Stimulated activated CD8-positive, alpha-beta memory T cell treated with anti-CD3 and anti-CD28 coated beads, Interleukin-12 subunit alpha, Interleukin-12 subunit beta, amount 100 ng/mL, for 1 hour (primary cell): ENCODE results near the gene UQCC2.

ENCODE experiments used
- DNase-seq: peaks from one replicate; pipeline ENCODE4 v3.0.0-alpha.2; 2020; ENCODE audit warnings: low read depth

The UQCC2 gene

DNA sequence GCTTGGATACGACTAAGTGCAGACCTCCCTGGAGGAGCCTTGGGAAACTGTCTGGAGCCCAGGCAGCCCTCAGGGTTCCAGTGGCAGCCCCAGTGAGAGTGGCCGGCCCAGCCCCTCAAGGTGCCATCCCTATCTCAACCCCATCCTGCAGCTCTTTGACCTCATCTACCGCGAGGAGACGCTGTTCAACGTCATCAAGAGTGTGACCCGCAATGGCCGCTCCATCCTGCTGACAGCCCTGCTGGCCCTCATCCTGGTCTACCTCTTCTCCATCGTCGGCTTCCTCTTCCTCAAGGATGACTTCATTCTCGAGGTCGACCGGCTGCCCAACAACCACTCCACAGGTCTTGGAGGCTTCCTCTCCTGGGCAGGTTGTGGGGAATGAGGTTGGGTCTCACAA is 20.7 kb downstream of the UQCC2 start:
- no peak for DNase-seq

DNA sequence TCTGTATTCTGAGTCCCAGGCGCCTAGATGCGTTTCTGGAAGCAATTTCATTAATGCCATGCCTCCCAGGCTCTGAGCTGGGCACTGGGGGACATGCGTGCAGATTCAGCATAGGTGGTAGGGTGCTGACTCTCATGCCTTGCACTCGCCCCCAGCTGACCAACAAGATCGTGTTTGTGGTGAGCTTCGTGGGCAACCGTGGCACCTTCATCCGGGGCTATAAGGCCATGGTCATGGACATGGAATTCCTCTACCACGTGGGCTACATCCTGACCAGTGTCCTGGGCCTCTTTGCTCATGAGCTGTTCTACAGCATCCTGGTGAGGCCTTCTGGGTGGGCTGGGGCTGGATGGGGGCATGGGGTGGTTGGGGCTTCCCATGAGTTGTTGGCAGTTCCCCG is 21.6 kb downstream of the UQCC2 start:
- DNase-seq = no peak

DNA sequence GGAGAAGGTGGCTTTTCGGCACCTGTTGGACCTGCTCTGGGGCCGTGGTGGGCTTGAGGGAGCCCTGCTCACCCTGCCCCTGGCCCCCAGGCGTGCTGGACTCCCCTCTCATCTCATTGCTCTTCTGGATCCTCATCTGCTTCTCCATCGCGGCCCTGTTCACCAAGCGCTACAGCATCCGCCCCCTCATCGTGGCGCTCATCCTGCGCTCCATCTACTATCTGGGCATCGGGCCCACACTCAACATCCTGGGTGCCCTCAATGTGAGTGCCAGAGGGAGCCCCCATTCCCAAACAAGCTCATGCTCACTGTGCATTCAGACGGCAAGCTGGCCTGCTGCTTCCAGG is 22.4 kb downstream of the UQCC2 start:
- no peak for DNase-seq

DNA sequence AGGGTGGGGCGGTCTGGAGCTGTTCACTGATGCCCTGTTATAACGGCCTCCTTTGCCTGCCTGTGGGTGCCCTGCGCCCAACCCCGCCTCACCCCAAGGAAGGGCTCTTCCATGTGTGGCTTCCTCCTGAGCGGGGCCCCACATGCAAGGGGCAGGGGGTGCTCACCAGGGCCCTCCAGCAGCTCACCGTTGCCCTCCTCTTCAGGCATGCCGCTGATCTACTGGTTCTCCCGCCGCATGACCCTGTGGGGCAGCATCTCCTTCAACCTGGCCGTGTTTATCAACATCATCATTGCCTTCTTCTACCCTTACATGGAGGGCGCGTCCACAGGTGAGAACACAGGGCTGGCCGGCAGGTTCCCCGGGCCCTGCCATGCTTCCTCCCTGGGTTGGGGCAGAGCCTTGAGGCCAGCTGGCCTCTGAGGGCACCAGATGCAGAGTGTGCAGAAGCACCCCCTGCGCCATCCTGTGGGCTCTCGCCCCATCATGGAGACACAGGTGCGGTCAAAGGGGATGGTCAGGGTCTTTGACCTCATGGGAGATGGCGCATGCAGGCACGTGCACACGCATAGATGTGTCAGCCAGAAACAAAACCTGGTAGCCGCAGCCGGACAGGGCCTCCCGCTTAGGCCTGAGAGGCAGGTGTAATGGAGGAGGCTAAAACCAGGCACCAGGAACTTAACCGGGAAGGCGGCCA is 22.9 kb downstream of the UQCC2 start:
- no peak for DNase-seq

DNA sequence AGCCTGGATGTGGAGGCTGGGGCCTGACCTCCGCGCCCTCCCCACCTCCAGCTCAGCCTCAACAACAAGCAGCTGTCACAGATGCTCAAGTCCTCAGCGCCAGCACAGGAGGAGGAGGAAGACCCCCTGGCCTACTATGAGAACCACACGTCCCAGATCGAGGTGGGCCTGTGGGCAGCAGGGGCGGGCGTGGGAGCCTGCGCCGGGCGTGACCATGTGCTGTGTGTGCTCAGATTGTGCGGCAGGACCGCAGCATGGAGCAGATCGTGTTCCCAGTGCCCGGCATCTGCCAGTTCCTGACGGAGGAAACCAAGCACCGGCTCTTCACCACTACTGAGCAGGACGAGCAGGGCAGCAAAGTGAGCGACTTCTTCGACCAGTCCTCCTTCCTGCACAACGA is 23.5 kb downstream of the UQCC2 start:
- DNase-seq = no peak

DNA sequence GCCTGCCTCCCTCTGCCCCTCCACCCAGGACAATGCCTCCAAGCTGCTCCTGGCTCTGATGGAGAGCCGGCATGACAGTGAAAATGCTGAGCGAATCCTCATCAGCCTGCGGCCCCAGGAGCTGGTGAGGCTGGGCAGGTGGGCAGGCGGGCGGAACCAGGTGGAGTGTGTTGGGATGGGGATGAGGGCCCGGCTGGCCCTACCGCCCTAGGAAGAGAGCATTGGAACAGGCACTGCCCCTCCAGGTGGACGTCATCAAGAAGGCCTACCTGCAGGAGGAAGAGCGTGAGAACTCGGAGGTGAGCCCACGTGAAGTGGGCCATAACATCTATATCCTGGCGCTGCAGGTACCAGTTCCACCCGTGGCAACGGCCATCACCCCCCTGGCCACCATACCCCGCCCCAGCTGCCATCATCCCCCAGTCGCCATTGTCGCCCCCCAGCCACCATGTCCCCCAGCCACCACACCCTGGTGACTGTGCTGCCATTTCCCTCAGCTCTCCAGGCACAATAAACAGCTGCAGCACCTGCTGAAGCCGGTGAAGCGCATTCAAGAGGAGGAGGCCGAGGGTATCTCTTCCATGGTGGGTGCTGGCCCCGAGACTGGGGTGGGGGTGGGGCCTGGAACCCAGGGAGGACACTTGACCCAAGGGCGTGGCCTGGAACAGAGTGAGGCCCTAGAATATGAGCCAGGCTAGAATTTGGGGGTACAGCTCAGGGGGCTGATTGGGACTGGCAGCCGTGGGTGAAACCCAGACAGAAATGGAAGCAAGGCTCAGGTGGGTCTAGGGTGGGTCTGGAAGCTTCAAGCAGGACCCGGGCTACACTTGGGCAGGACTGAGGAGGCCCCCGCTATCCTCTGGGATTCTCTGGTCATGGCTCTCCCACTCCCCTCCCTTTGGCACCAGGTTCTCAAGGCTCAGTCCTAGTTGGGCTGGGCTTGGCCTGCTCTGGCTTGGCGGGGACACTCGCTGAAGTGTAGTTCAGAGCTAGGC is 24.2 kb downstream of the UQCC2 start:
- no peak for DNase-seq

DNA sequence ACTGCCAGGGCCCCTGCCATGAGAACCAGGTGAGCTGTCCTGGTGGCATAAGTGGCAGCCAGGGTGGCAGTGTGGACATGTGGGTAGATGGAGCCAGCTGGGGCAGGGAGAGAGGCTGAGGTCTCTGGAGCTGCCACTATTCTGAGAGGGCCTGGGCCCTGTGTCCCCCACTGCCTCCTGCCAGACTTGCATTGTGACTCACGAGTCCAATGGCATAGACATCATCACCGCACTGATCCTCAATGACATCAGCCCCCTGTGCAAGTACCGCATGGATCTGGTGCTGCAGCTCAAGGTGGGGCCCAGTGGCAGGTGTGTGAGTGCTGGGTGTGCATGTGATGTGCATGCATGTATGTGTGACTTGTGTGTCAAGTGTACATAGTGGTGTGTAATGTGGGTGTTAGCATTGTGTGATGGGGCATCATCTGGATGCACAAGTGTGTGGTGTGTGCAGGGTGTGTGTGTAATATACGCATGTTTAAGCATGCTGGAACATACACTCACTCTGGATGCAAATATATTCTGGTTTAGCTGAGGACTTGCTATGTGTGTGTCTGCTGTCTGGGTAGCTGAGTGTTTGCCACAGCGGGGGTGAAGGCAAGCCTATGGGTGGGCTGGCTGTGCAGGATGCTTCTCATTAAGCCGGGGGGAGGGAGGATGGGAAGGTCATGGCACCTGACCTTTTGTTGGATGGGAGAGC is 25.1 kb downstream of the UQCC2 start:
- no peak for DNase-seq

DNA sequence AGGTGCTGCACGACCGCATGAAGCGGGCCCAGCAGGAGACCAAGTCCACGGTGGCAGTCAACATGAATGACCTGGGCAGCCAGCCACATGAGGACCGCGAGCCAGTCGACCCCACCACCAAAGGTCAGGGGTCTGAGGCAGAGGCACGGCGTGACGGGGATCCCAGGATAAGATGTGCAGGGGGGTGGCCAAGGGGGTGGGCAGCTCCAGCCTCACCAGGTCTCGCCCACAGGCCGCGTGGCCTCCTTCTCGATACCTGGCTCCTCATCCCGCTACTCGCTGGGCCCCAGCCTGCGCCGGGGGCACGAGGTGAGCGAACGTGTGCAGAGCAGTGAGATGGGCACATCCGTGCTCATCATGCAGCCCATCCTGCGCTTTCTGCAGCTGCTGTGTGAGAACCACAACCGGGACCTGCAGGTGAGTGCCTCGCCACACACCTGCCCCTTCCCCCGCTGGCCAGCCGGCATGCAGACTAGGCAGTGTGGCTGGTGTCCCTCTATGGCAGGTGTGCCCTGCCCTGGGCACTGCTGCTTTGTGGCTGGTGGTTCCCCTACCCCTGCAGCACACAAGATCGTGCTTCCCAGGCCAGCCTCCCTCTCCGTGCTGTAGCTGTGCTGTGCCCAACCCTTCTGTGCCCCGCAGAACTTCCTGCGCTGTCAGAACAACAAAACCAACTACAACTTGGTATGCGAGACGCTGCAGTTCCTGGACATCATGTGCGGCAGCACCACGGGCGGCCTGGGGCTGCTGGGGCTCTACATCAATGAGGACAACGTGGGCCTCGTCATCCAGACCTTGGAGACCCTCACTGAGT is 25.9 kb downstream of the UQCC2 start:
- DNase-seq = no peak

DNA sequence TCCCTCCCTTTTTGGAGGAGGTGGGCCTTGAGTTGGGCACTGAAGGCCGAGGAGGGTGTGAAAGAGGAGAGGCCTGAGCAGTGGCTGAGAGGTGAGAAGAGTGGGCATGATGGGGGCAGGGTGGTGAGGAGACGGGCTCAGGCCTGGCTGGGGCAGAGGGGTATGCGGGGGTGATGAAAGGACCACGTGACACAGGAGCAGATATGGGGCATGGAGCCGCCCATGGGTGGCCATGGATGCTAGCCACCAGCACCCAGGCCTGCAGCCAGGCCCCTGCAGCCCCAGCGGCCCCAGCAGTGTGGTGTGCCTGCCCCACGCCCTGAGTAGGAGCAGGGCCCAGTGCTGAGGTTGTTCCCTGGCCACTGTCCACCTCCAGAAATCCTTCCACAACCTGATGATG is 26.5 kb downstream of the UQCC2 start:
- no peak for DNase-seq

DNA sequence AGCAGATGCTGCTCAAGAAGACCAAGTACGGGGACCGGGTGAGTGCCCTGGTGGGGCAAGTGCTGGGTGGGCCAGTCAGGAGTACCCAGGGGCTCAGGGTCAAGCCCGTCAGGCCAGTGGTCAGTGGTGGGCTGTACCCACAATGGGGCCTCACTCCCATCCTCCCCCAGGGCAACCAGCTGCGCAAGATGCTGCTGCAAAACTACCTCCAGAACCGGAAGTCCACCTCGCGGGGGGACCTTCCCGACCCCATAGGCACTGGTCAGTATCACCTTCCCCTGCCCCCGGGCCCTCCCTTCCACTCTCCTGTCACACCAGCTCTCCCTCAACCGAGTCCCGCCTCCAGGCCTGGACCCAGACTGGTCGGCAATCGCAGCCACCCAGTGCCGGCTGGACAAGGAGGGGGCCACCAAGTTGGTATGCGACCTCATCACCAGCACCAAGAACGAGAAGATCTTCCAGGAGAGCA is 27.0 kb downstream of the UQCC2 start:
- no peak for DNase-seq

DNA sequence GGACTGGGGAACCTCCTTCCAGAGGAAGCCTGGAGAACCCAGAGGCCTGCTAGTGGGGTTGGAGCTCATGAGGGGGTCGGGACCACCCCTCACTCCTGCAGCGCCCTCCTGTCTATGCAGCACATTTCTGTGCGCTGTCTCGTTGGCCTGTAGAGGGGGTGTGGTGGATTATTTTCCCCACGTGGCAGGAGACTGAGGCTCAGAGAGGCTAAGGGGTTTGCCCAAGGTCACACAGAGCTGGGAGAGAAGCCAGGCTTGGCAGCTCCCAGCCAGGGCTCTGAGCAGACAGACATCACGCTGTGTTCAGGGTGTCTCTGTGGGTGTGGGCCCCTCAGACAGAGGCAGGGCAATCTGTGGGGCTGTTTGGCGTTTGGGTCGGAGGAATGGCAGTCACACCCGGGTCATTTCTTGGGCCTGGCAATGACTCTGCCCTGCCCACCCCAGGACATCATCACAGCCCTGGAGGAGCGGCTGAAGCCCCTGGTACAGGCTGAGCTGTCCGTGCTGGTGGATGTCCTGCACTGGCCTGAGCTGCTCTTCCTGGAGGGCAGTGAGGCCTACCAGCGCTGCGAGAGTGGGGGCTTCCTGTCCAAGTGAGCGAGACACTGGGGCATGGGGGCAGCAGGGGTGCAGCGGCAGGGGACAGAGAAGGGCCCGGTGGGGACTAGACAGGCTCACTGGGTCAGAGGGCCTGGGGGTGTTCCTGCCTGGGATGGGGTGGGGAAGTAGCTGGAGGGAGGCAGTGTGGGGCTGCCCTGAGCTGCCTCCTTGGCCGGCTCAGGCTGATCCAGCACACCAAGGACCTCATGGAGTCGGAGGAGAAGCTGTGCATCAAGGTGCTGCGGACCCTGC is 27.7 kb downstream of the UQCC2 start:
- no peak for DNase-seq

DNA sequence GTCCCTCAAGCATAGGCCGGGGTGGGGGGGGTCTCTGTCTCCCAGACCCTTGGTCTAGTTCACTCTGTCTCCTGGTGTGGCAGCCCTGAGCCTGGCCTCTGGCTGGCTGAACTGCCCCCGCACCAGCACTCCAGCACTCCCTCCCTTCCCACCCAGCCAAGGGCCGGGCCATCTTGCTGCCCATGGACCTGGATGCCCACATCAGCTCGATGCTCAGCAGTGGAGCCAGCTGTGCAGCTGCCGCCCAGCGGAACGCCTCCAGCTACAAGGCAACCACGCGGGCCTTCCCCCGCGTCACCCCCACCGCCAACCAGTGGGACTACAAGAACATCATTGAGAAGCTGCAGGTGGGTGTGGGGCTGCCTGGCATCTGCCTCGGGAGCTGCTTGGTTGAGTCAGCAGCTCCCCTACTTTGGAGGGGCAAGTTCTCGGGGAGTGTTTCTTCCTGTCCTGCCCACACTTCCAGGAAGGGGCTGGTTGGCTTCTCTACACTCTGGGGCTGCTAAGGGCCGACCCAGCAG is 28.4 kb downstream of the UQCC2 start:
- no peak for DNase-seq

DNA sequence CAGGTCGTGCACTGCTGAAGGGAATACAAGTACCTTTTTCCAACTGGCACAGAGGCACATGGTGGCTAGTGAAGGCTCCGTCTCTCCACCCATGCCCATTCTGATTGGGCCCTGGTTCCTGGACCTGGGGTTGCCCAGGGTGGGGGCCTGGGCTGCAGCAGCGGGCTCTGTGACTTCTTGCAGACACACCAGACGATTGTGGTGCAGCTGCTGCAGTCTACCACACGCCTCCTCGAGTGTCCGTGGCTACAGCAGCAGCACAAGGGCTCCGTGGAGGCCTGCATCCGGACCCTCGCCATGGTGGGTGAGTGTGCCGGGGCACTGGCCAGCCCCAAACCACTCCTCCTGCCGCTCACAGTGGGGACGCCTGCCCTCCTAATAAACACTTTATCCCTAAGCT is 29.2 kb downstream of the UQCC2 start:
- no peak for DNase-seq

DNA sequence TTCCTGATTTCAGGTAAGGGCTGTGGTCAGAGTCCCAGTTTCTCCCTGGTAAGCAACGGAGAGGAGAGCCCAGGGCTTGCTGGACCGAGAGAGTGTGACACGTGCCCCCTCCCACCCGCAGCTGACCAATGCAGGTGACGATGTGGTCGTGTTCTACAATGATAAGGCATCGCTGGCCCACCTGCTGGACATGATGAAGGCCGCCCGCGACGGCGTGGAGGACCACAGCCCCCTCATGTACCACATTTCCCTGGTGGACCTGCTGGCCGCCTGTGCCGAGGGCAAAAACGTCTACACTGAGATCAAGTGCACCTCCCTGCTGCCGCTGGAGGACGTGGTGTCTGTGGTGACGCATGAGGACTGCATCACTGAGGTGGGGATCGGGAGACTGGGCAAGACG is 31.7 kb downstream of the UQCC2 start:
- no peak for DNase-seq

DNA sequence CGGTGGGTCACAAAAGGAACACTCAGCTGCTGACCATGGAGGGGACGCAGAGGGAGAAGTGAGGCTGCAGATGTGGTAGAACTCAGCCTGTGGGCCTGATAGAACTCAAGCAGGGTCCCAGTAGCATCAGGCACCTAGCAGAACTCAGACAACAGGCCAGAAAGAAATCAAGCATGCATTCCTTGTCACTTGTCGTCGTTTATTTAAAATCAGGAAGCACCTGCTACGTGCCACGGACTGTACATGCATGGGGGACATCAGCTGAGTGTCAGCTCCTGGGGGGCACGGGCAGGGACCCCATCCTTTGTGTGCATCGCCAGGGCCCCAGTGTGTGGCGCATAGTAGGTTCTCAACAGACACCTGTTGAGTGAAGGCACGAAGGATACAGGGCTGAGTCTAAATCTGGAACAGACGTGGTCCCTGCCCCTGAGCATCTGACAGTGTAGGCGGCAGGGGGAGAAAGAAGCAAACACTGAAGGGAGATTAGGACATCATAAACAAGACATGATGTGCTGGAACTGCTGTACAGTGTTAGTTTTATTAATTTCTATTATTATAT is 32.5 kb downstream of the UQCC2 start:
- no peak for DNase-seq

DNA sequence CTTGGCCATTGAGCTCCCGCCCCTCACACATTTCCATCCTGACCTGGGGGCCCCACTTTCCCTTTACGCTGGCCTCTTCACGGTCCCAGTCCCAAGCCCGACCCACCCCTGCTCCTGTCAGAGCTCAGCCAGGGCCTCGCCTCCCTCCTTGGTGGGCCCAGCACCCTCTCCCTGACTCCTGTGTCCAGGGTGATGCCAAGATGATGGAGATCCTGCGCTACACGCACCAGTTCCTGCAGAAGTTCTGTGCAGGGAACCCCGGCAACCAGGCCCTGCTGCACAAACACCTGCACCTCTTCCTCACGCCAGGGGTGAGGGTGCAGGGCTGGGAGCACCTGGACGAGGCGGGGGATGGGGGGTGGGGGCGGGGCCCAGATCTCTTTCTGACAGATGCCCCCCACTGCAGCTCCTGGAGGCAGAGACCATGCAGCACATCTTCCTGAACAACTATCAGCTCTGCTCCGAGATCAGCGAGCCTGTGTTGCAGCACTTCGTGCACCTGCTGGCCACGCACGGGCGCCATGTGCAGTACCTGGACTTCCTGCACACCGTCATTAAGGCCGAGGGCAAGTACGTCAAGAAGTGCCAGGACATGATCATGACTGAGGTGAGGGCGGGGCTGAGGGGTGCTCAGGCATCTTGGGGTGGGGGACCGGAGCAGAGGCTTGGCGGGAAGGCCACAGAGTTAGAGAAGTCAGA is 33.1 kb downstream of the UQCC2 start:
- no peak for DNase-seq

DNA sequence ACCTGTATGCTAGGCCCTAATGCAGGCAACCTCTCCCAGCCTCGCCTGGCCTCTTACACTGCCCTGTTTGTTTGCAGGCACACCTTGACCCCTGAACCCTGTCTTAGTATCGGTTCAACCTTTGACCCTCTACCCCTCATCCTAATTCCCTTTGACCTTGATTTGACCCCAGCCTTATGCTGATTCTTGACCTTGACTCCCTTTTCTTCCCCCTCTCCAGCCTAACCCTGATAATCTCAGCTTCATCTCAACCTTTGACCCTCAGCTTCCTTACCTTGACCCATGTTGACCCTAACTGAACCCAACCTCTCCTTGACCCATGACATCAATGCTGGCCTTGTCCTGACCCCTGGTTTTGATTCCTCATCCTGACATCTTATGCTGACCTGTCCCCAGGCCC is 33.8 kb downstream of the UQCC2 start:
- DNase-seq = no peak

DNA sequence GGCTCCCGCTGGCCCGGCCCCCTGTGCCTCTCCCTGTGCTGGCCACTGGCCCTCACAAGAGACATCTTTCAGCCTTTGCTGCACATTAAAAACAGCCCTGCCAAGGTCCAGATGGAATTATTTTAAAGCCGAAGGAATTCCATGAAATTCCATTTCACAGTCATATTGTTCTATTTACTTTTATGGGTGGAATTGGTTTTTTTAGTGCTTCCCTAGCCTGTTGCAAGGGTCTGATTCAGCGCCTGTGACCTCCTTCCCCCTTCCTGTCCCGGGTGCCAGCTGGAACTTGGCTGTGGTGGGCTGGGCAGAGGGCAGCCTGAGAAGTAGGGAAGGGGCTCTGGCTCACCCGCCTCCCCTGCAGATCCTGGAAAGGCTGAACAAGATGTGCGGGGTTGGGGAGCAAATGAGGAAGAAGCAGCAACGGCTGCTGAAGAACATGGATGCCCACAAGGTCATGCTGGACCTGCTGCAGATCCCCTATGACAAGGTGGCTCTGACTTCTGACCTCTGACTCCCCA is 34.3 kb downstream of the UQCC2 start:
- DNase-seq = no peak

DNA sequence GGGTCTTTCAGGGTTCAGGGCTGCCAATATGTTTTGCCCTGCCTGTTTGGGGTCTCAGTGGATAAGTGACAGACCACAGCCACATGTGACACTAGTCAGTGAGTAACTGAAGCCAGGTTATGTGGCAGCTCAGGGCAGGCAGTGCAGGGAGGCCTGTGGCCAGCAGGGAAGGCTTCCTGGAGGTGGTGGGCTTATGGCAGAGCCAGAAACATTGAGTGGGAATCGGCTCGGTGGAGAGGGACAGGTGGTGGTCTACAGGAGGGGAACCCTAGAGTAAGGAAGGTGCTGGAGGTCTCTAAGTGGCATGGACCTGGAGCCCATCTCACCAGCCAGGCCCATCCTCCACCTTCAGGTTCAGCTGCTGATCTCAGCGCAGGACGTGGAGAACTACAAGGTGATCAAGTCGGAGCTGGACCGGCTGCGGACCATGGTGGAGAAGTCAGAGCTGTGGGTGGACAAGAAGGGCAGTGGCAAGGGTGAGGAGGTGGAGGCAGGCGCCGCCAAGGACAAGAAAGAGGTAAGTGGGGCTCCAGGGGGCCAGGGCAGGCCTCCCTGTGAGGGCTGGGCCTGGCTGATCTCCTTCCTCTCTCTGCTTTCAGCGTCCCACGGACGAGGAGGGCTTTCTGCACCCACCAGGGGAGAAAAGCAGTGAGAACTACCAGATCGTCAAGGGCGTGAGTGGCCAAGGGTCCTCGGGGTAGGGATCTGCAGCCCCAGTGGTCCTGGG is 34.9 kb downstream of the UQCC2 start:
- no peak for DNase-seq
